Left cardiac atrium (tissue), 4 donors: ENCODE measurements around the gene ZACN. TPM values are rescaled to one million over a fixed set of nuclear protein-coding genes. Genes with fewer than 3 reads are reported as not detected.
"Not testable (repeated sequence)": the region's sequence is repeated elsewhere in the genome, so short reads cannot be mapped to it uniquely, and the experiment has no call there.

Experiments used
- ATAC-seq, 2 donors: fragments of 200-7000 bp; cut with Tn5 transposase; one replicate each; pipeline ENCODE4 v1.9.1; 2020; ENCODE audit warnings: mild to moderate bottlenecking in 2 of 2, moderate library complexity in 2 of 2
- DNase-seq: peaks from one replicate; pipeline ENCODE4 v3.0.0-alpha.2; 2020
- intact Hi-C, 2 donors: fragments of 100-400 bp; cut with DNase I; formaldehyde crosslinking; loops; one replicate each; pipeline versions ENCODE4 v1.14.1 to v1.15.1; 2022 to 2023
- total RNA-seq, 2 donors: library from RNA; stranded (reverse); fragmentation: NEBNext Ultra II Directional; extraction: Animal tissue kit (Norgen Biotek cat#: 25700); gene quantifications; one replicate each; pipeline ENCODE4 v1.2.1, GENCODE V29; 2021
- donor health status: DM: no; HTN: yes; CAD: no.
- donor health status: DM: no; HTN: yes; CAD: no; lungs with severe emphysema.
- donor health status: DM: yes; HTN: yes; CAD: no.
- donor health status: Dilated cardiomyopathy.

ZACN gene
- total RNA-seq, 2 donors from 2014 or later, result not detected

- intact Hi-C loops, result no loop called here
- DNase-seq (no peak), ATAC-seq (no peak)
Measured at GRCh38 chr17:76051561-76051960, 27.4 kb upstream of the ZACN start.

GRCh38 chr17:76053246-76054111 is 25.5 kb upstream of the ZACN start:
- intact Hi-C loops, result no loop called here
- DNase-seq (no peak), ATAC-seq (peak in 1 of 2 donors; percentile 75)

- DNase-seq (no peak), ATAC-seq (peak in 1 of 2 donors; percentile 39)
- intact Hi-C loops, result no loop called here
Measured at GRCh38 chr17:76054112-76054476, 24.9 kb upstream of the ZACN start.

DNA sequence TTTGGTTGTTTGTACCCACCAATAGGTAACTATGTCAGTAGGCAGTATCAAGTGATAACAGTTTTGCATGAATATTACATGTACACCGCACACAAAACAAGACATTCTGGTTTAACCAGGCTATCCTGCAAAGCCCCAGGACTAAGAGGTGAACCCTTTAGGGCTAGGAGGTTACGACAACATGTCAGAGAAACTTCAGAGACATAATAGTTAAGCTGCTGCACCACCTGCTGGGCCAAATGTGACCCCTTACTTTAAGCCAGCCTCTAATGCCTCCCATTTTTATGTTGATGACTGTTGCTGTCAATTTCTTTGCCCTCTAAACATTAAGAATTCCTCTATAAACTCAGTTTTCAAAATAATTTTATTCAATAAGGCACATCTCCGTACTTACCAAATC is 22.1 kb upstream of the ZACN start:
- no peak for ATAC-seq
- no peak for DNase-seq
- intact Hi-C loops, result no loop called here

- intact Hi-C loops, ATAC-seq, DNase-seq: not testable (repeated sequence)
Measured at GRCh38 chr17:76058264-76058663, 20.7 kb upstream of the ZACN start.

DNA sequence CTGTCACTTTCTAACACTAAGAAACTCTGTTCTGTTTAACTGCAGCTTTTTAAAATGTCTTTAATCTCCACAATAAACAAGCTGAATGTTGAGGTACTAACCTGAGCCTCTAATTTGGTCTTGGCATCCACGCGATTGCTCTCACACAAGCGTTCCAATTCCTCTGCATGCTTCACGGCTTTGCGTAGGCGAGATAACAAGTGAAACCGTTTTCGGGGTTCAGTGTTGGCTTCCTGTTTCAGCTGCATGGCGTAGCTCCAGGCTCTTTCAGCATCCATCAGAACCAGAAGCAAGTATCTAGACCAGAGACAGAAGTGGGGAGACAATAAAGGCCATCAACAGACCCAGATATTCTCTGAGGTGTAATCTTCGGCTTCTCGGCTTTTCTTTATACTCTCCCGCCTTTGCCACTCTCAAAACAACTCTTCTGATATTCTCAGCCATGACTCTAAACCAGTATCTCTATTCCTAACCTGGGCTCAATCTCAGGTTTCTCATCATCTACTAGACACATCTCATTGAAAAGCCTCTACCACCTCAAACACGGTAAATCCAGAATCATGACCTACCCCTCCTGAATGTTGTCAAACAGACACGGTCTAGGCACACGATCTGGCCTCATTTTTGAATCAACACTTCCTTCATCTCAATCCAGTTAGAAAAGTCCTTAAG is 15.0 kb upstream of the ZACN start:
- ATAC-seq, result no peak
- DNase-seq, result no peak
- intact Hi-C loops, result no loop called here

DNA sequence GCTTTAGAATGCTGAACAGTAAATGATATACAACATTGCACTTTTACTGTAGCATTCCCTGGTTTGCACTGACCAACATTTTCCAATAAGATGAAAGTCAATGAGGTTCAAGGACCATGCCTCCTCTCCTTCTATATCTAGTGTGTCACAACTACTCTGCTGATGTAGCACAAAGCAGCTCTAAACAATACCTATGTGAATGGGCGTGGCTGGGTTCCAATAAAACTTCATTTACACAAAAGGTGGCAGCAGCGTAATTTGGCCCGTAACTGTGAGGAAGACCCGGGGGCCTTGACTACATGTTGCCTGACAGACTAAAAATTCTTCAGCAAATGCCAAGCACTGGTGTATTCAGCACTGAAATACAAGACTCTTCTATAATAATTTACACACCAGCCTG is 13.2 kb upstream of the ZACN start:
- no peak for ATAC-seq
- intact Hi-C loops, result no loop called here
- no peak for DNase-seq

- no peak for DNase-seq
- intact Hi-C loops, result no loop called here
- no peak for ATAC-seq
Measured at GRCh38 chr17:76071531-76072147, 7.3 kb upstream of the ZACN start.

DNA sequence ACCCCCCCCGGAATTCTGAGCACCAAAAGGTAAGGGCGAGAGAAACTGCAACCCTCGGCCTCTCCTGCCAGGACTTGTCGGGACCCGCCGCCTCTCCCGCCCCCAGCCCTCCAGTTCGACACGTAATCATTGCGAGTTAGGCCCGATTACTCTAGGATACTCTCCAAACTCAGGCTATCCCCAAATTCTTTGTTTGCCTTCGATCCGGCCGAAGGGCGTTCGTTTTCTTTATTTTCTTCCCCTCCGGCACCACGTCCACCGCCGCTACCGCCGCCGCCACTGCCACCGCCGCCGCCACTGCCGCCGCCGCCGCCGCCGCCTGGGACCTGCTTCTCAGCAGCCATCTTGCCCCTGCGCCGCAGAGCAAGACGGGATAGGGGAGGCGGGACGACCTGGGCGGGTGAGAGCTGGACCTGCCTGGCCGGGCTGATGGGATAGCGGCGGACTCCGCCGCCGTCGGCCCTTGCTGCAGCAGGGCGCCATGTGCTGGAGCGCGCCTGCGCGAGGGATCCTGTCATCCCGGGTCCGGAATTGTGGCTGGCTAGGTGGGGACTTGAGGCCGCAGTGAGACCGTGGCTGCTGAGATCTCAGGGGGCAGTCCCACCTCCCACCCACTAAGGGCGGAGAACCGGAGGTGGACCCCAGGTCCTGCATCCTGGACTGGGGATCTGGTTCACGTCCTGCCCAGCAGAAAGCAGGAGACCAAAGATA is 6.7 kb upstream of the ZACN start, which contains the start of gene SRP68:
SRP68 (minus strand) TSS at position 370 of the 711 bp plus-strand sequence; CDS start at position 344, 26 bp downstream.
- peak; percentile 94 for DNase-seq
- peak; percentile 100 for ATAC-seq
- intact Hi-C loops, result no loop called here

- ATAC-seq, result no peak
- intact Hi-C loops, result no loop called here
- no peak for DNase-seq
Measured at GRCh38 chr17:76074390-76075363, 4.3 kb upstream of the ZACN start, which contains the start of gene GALR2. Gene GALR2 (plus strand): TSS chr17:76074781. CDS start chr17:76074884, 103 bp downstream.

GRCh38 chr17:76075364-76076145 is 3.4 kb upstream of the ZACN start:
- intact Hi-C loops, result no loop called here
- DNase-seq, result no peak

DNA sequence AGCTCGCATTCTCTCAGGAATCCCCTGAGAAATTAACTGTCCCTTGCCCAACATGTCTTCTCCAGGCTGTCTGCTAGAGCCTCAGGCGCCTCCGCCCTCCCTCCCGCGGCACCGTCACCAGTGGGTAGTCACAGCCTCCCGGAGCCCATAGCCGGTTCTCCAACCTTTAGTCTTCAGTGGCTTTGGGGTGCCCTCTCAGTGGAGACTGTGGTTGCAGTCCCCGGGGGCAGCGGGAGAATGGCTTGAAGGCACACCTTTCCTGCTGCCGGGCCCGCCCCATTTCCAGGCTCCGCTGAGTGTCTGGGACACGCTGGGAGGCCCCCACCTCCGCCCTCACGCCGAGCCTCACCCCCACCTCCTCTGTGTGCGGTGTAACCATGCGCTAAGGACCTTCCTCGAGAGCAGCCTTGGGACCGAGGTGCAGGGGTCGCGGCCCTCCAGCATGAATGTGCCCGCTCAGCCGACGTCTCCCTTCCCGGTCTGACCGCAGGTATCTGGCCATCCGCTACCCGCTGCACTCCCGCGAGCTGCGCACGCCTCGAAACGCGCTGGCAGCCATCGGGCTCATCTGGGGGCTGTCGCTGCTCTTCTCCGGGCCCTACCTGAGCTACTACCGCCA is 2.7 kb upstream of the ZACN start:
- no peak for DNase-seq
- ATAC-seq, result no peak
- intact Hi-C loops, result no loop called here

More at GRCh38 chr17:76075364-76076145, 3.4 kb upstream of the ZACN start:
- no peak for ATAC-seq

- no peak for DNase-seq
- intact Hi-C loops, result no loop called here
- no peak for ATAC-seq
Measured at GRCh38 chr17:76076765-76077583, 2.0 kb upstream of the ZACN start.

GRCh38 chr17:76077584-76078110 is 1.3 kb upstream of the ZACN start:
- intact Hi-C loops, result no loop called here
- ATAC-seq, result no peak

DNA sequence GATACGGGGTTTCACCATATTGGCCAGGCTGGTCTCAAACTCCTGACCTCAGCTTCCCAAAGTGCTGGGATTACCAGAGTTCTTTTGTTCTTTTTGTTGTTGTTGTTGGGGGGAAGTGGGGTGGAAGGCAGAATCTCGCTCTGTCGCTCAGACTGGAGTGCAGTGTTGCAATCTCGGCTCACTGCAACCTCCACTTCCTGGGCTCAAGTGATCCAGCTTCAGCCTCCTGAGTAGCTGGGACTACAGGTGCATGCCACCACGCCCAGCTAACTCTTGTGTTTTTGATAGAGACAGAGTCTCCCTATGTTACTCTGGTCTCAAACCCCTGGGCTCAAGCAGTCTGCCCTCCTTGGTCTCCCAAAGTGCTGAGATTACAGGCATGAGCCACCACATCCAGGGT is 612 bp upstream of the ZACN start:
- DNase-seq, ATAC-seq, intact Hi-C loops: not testable (repeated sequence)

More at GRCh38 chr17:76077584-76078110, 1.3 kb upstream of the ZACN start:
- no peak for DNase-seq

DNA sequence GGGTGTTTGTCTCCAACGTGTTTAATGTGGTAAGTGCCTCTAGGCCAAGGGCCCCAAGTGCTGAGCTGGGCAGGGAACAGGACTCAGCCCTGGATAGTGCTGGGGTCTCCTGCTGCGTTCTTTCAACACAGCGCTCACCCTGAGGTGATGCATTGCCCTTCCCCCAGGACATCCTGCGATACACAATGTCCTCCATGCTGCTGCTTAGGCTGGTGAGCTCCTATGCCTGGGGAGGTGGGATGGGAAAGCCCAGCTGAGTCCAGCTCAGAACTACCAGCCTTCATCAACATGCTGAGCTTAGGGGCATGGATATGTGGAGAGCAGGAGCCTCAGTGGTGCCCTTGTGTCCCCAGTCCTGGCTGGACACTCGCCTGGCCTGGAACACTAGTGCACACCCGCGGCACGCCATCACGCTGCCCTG is 563 bp downstream of the ZACN start:
- intact Hi-C loops, result no loop called here
- DNase-seq (no peak), ATAC-seq (peak in 1 of 2 donors; percentile 1)
